ENCODE measurements around the gene SCNN1B.

SCNN1B gene

GRCh38 chr16:23337836-23338550 is 35.9 kb downstream of the SCNN1B start:
- no peak overlapping the region for H3K4me3 ChIP-seq (ENCODE audit: low read depth, low read length)
- no peak for TF ChIP-seq CTCF (conservative IDR thresholded peaks at IDR 0.05; ENCODE audit: low read depth, low read length)
- no peak for DNase-seq (ENCODE audit: low read depth)

- H3K4me3 ChIP-seq (ENCODE audit: low read depth, low read length), result no peak overlapping the region
- DNase-seq (ENCODE audit: low read depth), result no peak
- no peak for TF ChIP-seq CTCF (conservative IDR thresholded peaks at IDR 0.05; ENCODE audit: low read depth, low read length)
These were observed 37.7 kb downstream of the SCNN1B start for GRCh38 chr16:23339787-23340186.

- H3K4me3 ChIP-seq (ENCODE audit: low read depth, low read length), result no peak overlapping the region
- DNase-seq (ENCODE audit: low read depth), result no peak
- TF ChIP-seq CTCF (conservative IDR thresholded peaks at IDR 0.05; ENCODE audit: low read depth, low read length), result no peak
These were observed 40.1 kb downstream of the SCNN1B start for GRCh38 chr16:23342083-23342640.

GRCh38 chr16:23343643-23344612 is 41.8 kb downstream of the SCNN1B start:
- TF ChIP-seq CTCF (conservative IDR thresholded peaks at IDR 0.05; ENCODE audit: low read depth, low read length), result no peak
- no peak for DNase-seq (ENCODE audit: low read depth)
- H3K4me3 ChIP-seq (ENCODE audit: low read depth, low read length), result no peak overlapping the region

GRCh38 chr16:23345237-23345636 is 43.1 kb downstream of the SCNN1B start:
- TF ChIP-seq CTCF (conservative IDR thresholded peaks at IDR 0.05; ENCODE audit: low read depth, low read length), result no peak
- H3K4me3 ChIP-seq (ENCODE audit: low read depth, low read length), result no peak overlapping the region
- no peak for DNase-seq (ENCODE audit: low read depth)

- H3K4me3 ChIP-seq (ENCODE audit: low read depth, low read length), result no peak overlapping the region
- peak; percentile 26 for TF ChIP-seq CTCF (conservative IDR thresholded peaks at IDR 0.05; ENCODE audit: low read depth, low read length)
- DNase-seq (ENCODE audit: low read depth), result no peak
These were observed 46.7 kb downstream of the SCNN1B start for GRCh38 chr16:23348579-23349469.
